Measurements from ENCODE around the gene TCF4.

Gene TCF4

DNA sequence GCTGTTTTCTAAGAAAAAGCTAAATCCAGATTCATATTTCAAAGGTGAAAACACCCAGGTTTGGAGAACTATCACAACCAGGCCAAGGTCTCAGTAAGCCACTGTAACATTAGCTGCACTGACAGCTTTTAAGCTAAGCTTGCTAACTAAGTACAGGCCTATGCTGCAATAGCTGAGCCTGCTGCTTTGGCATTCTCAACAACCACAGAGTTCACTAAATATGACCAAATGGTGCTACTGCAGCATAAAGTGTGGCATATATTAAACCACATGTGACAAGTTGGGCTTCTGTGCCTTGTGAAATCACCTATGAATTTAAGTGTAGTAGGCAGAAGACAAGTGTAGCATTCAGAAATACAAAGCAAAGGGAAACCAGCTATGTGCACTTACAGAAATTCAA lies 206.7 kb downstream of the TCF4 start:
- Histone ChIP-seq H3K27ac (ENCODE audit: insufficient read depth in 1 of 2, low read depth in 1 of 2, low read length in 2 of 2, poor library complexity in 1 of 2, severe bottlenecking in 2 of 2) (no peak overlapping the region), H3K4me1 (ENCODE audit: control extremely low read depth in 1 of 4, control insufficient read depth in 4 of 4, insufficient read depth in 4 of 4, low read length in 3 of 4) (no peaks in the 10 kb centered on the region), H3K4me3 (ENCODE audit: control insufficient read depth in 1 of 7, extremely low read depth in 1 of 7, insufficient read depth in 4 of 7, low read depth in 2 of 7, low read length in 6 of 7) (no peak overlapping the region), H3K36me3 (ENCODE audit: control insufficient read depth in 4 of 4, insufficient read depth in 4 of 4, low read length in 3 of 4) (peaks cover 4 to 15% (median 12%) of the 10 kb centered on the region in 4 experiments), H3K9me3 (ENCODE audit: control extremely low read depth in 1 of 5, control insufficient read depth in 4 of 5, insufficient read depth in 2 of 5, low read depth in 1 of 5, low read length in 4 of 5) (peaks cover 0 to 26% (median 8%) of the 10 kb centered on the region in 5 experiments), H3K27me3 (replicated peaks in 2 of 5; ENCODE audit: control insufficient read depth in 4 of 5, insufficient read depth in 5 of 5, low read length in 4 of 5) (no peaks in the 10 kb centered on the region)
- no peak for DNase-seq
- CTCF ChIA-PET = interaction anchor here (0.7 kb wide), 1 partner anchor 147 kb away, joined by 3 read pairs; no protein-coding TSS in a partner anchor
- POLR2A ChIA-PET = interaction anchor here (0.6 kb wide), 1 partner anchor 168 kb away, joined by 3 read pairs; no protein-coding TSS in a partner anchor

DNA sequence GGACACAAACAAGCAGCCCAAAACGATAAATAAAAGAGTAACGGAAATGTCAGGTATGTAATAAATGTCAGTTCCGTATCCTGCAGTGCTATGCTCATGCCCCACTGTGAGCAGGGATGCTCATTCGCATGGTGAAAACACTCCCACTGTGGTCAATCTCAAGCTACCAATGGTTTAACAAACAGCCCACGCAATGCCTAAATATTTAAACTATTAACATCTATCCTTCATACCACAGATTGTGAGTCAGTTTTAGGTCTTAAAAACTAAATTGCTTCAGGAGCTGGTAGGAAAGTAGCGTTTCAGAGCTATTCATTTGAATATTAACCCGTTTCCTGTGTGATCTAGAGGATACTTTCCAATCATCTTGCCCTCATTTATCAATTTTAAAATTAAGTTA lies 207.4 kb downstream of the TCF4 start:
- H3K27me3 ChIP-seq (replicated peaks in 2 of 5; ENCODE audit: control insufficient read depth in 4 of 5, insufficient read depth in 5 of 5, low read length in 4 of 5) = no peaks in the 10 kb centered on the region
- CTCF ChIA-PET = interaction anchor here (0.7 kb wide), 1 partner anchor 146 kb away, joined by 3 read pairs; no protein-coding TSS in a partner anchor
- POLR2A ChIA-PET = interaction anchor here (0.6 kb wide), 1 partner anchor 169 kb away, joined by 3 read pairs; no protein-coding TSS in a partner anchor
- WGBS (ENCODE audit: insufficient coverage) = 100% methylated on average over 4 of the region's 7 CpGs
- H3K9me3 ChIP-seq (ENCODE audit: control extremely low read depth in 1 of 5, control insufficient read depth in 4 of 5, insufficient read depth in 2 of 5, low read depth in 1 of 5, low read length in 4 of 5) = peaks cover 0 to 26% (median 8%) of the 10 kb centered on the region in 5 experiments
- peaks cover 4 to 14% (median 9%) of the 10 kb centered on the region in 4 experiments for H3K36me3 ChIP-seq (ENCODE audit: control insufficient read depth in 4 of 4, insufficient read depth in 4 of 4, low read length in 3 of 4)
- no peak overlapping the region for H3K4me3 ChIP-seq (ENCODE audit: control insufficient read depth in 1 of 7, extremely low read depth in 1 of 7, insufficient read depth in 4 of 7, low read depth in 2 of 7, low read length in 6 of 7)
- no peak for DNase-seq
- H3K27ac ChIP-seq (ENCODE audit: insufficient read depth in 1 of 2, low read depth in 1 of 2, low read length in 2 of 2, poor library complexity in 1 of 2, severe bottlenecking in 2 of 2) = no peak overlapping the region
- no peaks in the 10 kb centered on the region for H3K4me1 ChIP-seq (ENCODE audit: control extremely low read depth in 1 of 4, control insufficient read depth in 4 of 4, insufficient read depth in 4 of 4, low read length in 3 of 4)

DNA sequence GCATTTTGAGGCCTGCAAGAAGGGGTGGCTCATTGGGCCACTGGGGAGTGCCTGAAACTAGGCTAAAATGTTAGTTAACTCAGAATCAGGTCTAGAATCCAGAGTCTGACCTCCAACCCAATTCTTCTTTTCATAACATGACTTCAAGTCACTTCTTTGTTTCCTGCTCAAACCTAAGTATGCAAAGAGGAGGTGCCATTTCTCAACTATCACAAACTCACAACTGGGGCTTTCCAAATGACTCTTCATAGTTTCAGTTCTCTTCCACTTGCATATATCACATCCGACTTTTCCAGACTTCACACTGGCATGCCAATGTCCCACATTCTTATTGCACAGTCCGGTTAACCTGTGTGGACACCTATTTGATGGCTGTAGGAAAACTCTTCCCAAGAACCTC lies 211.6 kb downstream of the TCF4 start:
- POLR2A ChIA-PET = no interaction called here
- no peak overlapping the region for H3K4me3 ChIP-seq (ENCODE audit: control insufficient read depth in 1 of 7, extremely low read depth in 1 of 7, insufficient read depth in 4 of 7, low read depth in 2 of 7, low read length in 6 of 7)
- no peaks in the 10 kb centered on the region for H3K27me3 ChIP-seq (replicated peaks in 2 of 5; ENCODE audit: control insufficient read depth in 4 of 5, insufficient read depth in 5 of 5, low read length in 4 of 5)
- DNase-seq = no peak
- CTCF ChIA-PET = no interaction called here
- peaks cover 2 to 9% (median 4%) of the 10 kb centered on the region in 4 experiments for H3K36me3 ChIP-seq (ENCODE audit: control insufficient read depth in 4 of 4, insufficient read depth in 4 of 4, low read length in 3 of 4)
- H3K27ac ChIP-seq (ENCODE audit: insufficient read depth in 1 of 2, low read depth in 1 of 2, low read length in 2 of 2, poor library complexity in 1 of 2, severe bottlenecking in 2 of 2) = no peak overlapping the region
- WGBS (ENCODE audit: insufficient coverage) = 93% methylated on average over 2 of the region's 2 CpGs
- peaks cover 0 to under 1% (median 0%) of the 10 kb centered on the region in 4 experiments for H3K4me1 ChIP-seq (ENCODE audit: control extremely low read depth in 1 of 4, control insufficient read depth in 4 of 4, insufficient read depth in 4 of 4, low read length in 3 of 4)
- peaks cover 0 to 14% (median 4%) of the 10 kb centered on the region in 5 experiments for H3K9me3 ChIP-seq (ENCODE audit: control extremely low read depth in 1 of 5, control insufficient read depth in 4 of 5, insufficient read depth in 2 of 5, low read depth in 1 of 5, low read length in 4 of 5)

DNA sequence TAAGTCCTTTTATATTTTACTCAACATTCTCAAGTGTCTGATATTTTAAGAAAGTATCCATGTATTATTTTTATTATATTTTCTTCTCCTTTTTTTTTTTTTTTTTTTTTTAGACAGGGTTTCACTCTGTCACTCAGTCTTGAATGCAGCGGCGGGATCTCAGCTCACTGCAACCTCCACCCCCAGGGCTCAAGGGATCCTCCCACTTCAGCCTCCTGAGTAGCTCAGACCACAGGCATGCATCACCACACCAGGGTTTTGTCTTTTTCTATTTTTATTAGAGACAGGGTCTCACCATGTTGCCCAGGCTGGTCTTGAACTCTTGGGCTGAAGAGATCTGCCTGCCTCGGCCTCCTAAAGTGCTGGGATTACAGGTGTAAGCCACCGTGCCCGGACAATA lies 212.1 kb downstream of the TCF4 start:
- no peak for DNase-seq
- Histone ChIP-seq H3K36me3 (ENCODE audit: control insufficient read depth in 4 of 4, insufficient read depth in 4 of 4, low read length in 3 of 4) (peaks cover 0 to 9% (median 4%) of the 10 kb centered on the region in 4 experiments), H3K27me3 (replicated peaks in 2 of 5; ENCODE audit: control insufficient read depth in 4 of 5, insufficient read depth in 5 of 5, low read length in 4 of 5) (no peaks in the 10 kb centered on the region), H3K9me3 (ENCODE audit: control extremely low read depth in 1 of 5, control insufficient read depth in 4 of 5, insufficient read depth in 2 of 5, low read depth in 1 of 5, low read length in 4 of 5) (peaks cover 0 to 11% (median 4%) of the 10 kb centered on the region in 5 experiments), H3K27ac (ENCODE audit: insufficient read depth in 1 of 2, low read depth in 1 of 2, low read length in 2 of 2, poor library complexity in 1 of 2, severe bottlenecking in 2 of 2) (no peak overlapping the region), H3K4me1 (ENCODE audit: control extremely low read depth in 1 of 4, control insufficient read depth in 4 of 4, insufficient read depth in 4 of 4, low read length in 3 of 4) (peaks cover 0 to 5% (median 3%) of the 10 kb centered on the region in 4 experiments), H3K4me3 (ENCODE audit: control insufficient read depth in 1 of 7, extremely low read depth in 1 of 7, insufficient read depth in 4 of 7, low read depth in 2 of 7, low read length in 6 of 7) (no peak overlapping the region)
- ChIA-PET CTCF (no interaction called here), POLR2A (no interaction called here)
- WGBS (ENCODE audit: insufficient coverage) = 100% methylated on average over 2 of the region's 5 CpGs

DNA sequence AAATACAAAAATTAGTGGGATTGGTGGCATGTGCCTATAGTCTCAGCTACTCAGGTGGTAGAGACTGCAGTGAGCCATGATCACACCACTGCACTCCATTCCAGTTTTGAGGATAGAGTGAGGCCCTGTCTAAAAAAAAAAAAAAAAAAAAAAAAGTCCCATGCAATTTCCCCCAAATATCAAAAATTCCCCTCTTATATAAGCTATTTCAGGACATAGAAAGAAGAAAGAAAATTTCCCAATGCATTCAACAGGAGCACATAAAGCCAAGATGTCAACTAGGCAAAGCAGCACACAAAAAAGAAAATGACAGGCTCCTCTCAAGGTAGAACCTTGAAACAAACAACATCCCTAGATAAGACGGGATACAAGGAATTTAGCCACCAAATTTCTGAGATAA lies 213.3 kb downstream of the TCF4 start:
- Histone ChIP-seq H3K9me3 (ENCODE audit: control extremely low read depth in 1 of 5, control insufficient read depth in 4 of 5, insufficient read depth in 2 of 5, low read depth in 1 of 5, low read length in 4 of 5) (peaks cover 0 to 8% (median 4%) of the 10 kb centered on the region in 5 experiments), H3K4me3 (ENCODE audit: control insufficient read depth in 1 of 7, extremely low read depth in 1 of 7, insufficient read depth in 4 of 7, low read depth in 2 of 7, low read length in 6 of 7) (no peak overlapping the region), H3K36me3 (ENCODE audit: control insufficient read depth in 4 of 4, insufficient read depth in 4 of 4, low read length in 3 of 4) (peaks cover 0 to 9% (median 3%) of the 10 kb centered on the region in 4 experiments), H3K27ac (ENCODE audit: insufficient read depth in 1 of 2, low read depth in 1 of 2, low read length in 2 of 2, poor library complexity in 1 of 2, severe bottlenecking in 2 of 2) (no peak overlapping the region), H3K27me3 (replicated peaks in 2 of 5; ENCODE audit: control insufficient read depth in 4 of 5, insufficient read depth in 5 of 5, low read length in 4 of 5) (no peaks in the 10 kb centered on the region), H3K4me1 (ENCODE audit: control extremely low read depth in 1 of 4, control insufficient read depth in 4 of 4, insufficient read depth in 4 of 4, low read length in 3 of 4) (peaks cover 0 to 10% (median 8%) of the 10 kb centered on the region in 4 experiments)
- ChIA-PET CTCF (no interaction called here), POLR2A (no interaction called here)
- no peak for DNase-seq
- no CpG with 5 or more reads among the region's 1 CpG for WGBS (ENCODE audit: insufficient coverage)

DNA sequence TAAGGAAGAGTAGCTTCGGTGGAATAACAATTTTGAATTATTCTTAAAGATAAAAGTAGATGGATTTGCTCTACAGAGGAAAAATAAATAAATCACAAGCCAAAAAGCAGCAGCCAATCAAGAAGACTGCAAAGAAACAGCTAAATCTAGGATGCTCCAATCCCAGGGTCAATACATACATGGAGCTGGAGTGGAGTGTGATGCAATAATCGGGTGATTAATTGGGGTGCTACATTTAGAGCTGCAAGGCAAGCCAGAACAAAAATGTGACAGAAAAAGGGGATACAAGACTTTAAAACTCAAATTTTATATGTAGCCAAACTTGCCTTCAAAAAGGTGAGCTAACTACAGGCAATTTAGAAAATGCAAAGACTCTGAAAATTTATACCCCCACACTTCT lies 215.8 kb downstream of the TCF4 start:
- H3K9me3 ChIP-seq (ENCODE audit: control extremely low read depth in 1 of 5, control insufficient read depth in 4 of 5, insufficient read depth in 2 of 5, low read depth in 1 of 5, low read length in 4 of 5) = peaks cover 0 to 8% (median 4%) of the 10 kb centered on the region in 5 experiments
- ChIA-PET CTCF (interaction anchor here (0.9 to 2.3 kb wide), 4 partner anchors 12 to 43 kb away, joined by 4 to 8 read pairs (median 5); no protein-coding TSS in a partner anchor), POLR2A (no interaction called here)
- H3K27me3 ChIP-seq (replicated peaks in 2 of 5; ENCODE audit: control insufficient read depth in 4 of 5, insufficient read depth in 5 of 5, low read length in 4 of 5) = no peaks in the 10 kb centered on the region
- H3K4me3 ChIP-seq (ENCODE audit: control insufficient read depth in 1 of 7, extremely low read depth in 1 of 7, insufficient read depth in 4 of 7, low read depth in 2 of 7, low read length in 6 of 7) = no peak overlapping the region
- H3K36me3 ChIP-seq (ENCODE audit: control insufficient read depth in 4 of 4, insufficient read depth in 4 of 4, low read length in 3 of 4) = peaks cover 0 to 6% (median 0%) of the 10 kb centered on the region in 4 experiments
- no peak overlapping the region for H3K27ac ChIP-seq (ENCODE audit: insufficient read depth in 1 of 2, low read depth in 1 of 2, low read length in 2 of 2, poor library complexity in 1 of 2, severe bottlenecking in 2 of 2)
- H3K4me1 ChIP-seq (ENCODE audit: control extremely low read depth in 1 of 4, control insufficient read depth in 4 of 4, insufficient read depth in 4 of 4, low read length in 3 of 4) = peaks cover 0 to 10% (median 8%) of the 10 kb centered on the region in 4 experiments
- WGBS (ENCODE audit: insufficient coverage) = no CpG with 5 or more reads among the region's 2 CpGs
- DNase-seq = no peak

DNA sequence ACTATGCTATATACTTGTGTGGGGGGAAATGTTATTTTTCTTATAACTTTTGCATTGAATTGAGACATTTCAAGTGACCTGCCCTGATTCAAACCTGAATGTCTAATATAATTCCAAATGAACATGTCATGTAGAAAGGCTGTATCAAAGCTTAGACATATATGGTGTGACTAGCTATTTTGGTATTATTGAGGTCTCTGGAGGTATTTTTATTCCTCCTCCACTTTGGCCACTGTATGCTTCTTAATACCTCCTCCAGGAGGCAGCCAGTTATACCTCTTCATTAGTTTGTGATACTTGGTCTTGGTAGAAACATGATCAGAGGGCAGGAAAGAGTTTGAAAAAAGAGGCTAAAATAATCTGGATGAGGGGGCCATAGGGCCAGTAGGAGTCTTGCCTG lies 217.1 kb downstream of the TCF4 start:
- POLR2A ChIA-PET = interaction anchor here (0.5 kb wide), 1 partner anchor 409 kb away, joined by 3 read pairs; no protein-coding TSS in a partner anchor
- H3K36me3 ChIP-seq (ENCODE audit: control insufficient read depth in 4 of 4, insufficient read depth in 4 of 4, low read length in 3 of 4) = peaks cover 0 to 3% (median 0%) of the 10 kb centered on the region in 4 experiments
- H3K4me3 ChIP-seq (ENCODE audit: control insufficient read depth in 1 of 7, extremely low read depth in 1 of 7, insufficient read depth in 4 of 7, low read depth in 2 of 7, low read length in 6 of 7) = no peak overlapping the region
- H3K27me3 ChIP-seq (replicated peaks in 2 of 5; ENCODE audit: control insufficient read depth in 4 of 5, insufficient read depth in 5 of 5, low read length in 4 of 5) = no peaks in the 10 kb centered on the region
- no peak overlapping the region for H3K27ac ChIP-seq (ENCODE audit: insufficient read depth in 1 of 2, low read depth in 1 of 2, low read length in 2 of 2, poor library complexity in 1 of 2, severe bottlenecking in 2 of 2)
- CTCF ChIA-PET = interaction anchor here (0.9 to 2.2 kb wide), 2 partner anchors 9 to 44 kb away, joined by 3 to 8 read pairs; no protein-coding TSS in a partner anchor
- DNase-seq = no peak
- peaks cover 0 to 8% (median 4%) of the 10 kb centered on the region in 5 experiments for H3K9me3 ChIP-seq (ENCODE audit: control extremely low read depth in 1 of 5, control insufficient read depth in 4 of 5, insufficient read depth in 2 of 5, low read depth in 1 of 5, low read length in 4 of 5)
- peaks cover 0 to 10% (median 8%) of the 10 kb centered on the region in 4 experiments for H3K4me1 ChIP-seq (ENCODE audit: control extremely low read depth in 1 of 4, control insufficient read depth in 4 of 4, insufficient read depth in 4 of 4, low read length in 3 of 4)
